ENCODE measurements around the gene VWDE.

The VWDE gene

GRCh38 chr7:12281038-12281437 is 122.6 kb downstream of the VWDE start:
- DNase-seq: no peak
